GM10248 (cell line): Measurements from ENCODE around the gene CLCN1.

Experiments used
- CTCF ChIA-PET: fragments of 300-600 bp; sonication (Branson Sonifier 250); formaldehyde crosslinking; extraction: SDS; loops from one replicate; lab custom pipeline; 2021; ENCODE audit warnings: antibody characterized with exemption; lab: Yijun Ruan, JAX
- POLR2A ChIA-PET: fragments of 350-650 bp; sonication (Branson Sonifier 250); formaldehyde crosslinking; extraction: SDS; loops from one replicate; lab custom pipeline; 2020; ENCODE audit warnings: antibody characterized with exemption; lab: Yijun Ruan, JAX
- DNase-seq: peaks from one replicate; pipeline ENCODE4 v3.0.0; 2012; ENCODE audit errors: extremely low spot score
- TF ChIP-seq, protein P1 (sequence below): IDR thresholded peaks from 2 replicates; pipeline ENCODE4 v1.5.1; 2012; ENCODE audit warnings: mild to moderate bottlenecking, low read depth; ENCODE audit errors: extremely low read depth, missing control alignments, control extremely low read depth

Gene CLCN1

DNA sequence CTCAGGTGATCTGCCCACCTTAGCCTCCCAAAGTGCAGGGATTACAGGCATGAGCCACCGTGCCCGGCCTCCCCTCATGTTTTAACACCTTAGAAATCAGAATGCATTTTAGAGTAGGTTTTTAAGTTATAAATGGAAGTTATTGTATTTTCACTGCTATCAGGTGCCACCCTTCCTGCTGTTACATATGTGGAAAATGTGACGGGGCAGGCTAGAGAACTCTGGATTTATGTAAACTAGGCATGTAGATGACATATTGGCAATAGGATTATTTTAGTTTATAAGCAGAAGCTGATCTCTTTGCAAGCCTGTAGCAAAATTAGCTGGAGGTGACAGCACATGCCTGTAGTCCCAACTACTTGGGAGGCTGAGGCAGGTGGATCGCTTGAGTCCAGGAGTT is 25.6 kb upstream of the CLCN1 start:
- TF ChIP-seq, protein P1, sequence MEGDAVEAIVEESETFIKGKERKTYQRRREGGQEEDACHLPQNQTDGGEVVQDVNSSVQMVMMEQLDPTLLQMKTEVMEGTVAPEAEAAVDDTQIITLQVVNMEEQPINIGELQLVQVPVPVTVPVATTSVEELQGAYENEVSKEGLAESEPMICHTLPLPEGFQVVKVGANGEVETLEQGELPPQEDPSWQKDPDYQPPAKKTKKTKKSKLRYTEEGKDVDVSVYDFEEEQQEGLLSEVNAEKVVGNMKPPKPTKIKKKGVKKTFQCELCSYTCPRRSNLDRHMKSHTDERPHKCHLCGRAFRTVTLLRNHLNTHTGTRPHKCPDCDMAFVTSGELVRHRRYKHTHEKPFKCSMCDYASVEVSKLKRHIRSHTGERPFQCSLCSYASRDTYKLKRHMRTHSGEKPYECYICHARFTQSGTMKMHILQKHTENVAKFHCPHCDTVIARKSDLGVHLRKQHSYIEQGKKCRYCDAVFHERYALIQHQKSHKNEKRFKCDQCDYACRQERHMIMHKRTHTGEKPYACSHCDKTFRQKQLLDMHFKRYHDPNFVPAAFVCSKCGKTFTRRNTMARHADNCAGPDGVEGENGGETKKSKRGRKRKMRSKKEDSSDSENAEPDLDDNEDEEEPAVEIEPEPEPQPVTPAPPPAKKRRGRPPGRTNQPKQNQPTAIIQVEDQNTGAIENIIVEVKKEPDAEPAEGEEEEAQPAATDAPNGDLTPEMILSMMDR, result no peak
- POLR2A ChIA-PET, result no interaction called here
- no peak for DNase-seq
- CTCF ChIA-PET, result interaction anchor here (1.1 to 3.5 kb wide), 4 partner anchors 9 to 27 kb away, joined by 3 to 18 read pairs (median 4); partner anchors contain the start of gene GSTK1

DNA sequence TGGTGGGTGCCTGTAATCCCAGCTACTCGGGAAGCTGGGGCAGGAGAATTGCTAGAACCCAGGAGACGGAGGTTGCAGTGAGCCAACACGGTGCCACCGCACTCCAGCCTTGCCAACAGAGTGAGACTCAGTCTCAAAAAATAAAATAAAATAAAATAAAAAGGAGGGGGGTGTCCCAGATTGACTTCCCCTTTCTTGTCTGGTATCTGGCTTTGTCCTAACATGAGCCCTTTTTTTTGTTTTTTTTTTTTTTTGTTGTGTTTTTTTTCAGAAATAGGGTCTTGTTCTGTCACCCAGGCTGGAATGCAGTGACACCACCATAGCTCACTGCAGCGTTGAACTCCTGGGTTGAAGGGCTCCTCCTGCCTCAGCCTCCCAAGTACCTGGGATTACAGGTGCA is 23.0 kb upstream of the CLCN1 start:
- TF ChIP-seq, protein P1, result no peak
- no peak for DNase-seq
- POLR2A ChIA-PET, result interaction anchor here (0.7 kb wide), 1 partner anchor 69 kb away, joined by 5 read pairs; no protein-coding TSS in a partner anchor
- CTCF ChIA-PET, result interaction anchor here (1.2 to 3.1 kb wide), 8 partner anchors 12 to 87 kb away, joined by 3 to 16 read pairs (median 4); no protein-coding TSS in a partner anchor

DNA sequence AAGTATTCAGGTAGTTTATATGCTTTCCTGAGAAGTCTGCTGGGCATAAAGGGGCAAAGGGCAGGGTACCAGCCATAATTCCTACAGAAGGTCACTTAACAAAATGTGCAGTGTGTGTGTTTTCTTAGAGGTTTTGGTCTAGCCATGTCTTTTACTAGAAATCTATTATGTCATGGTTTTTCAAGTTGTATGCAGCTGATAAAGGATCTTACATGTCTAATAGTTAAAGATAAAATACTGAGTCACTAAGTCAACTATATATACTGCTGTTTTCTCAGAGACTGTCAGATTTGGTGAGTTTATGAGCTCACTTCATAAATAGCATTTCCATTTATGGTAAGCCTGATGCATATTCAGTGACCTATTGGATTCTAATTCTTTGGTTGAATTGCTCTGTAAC is 20.0 kb upstream of the CLCN1 start:
- POLR2A ChIA-PET, result no interaction called here
- CTCF ChIA-PET, result interaction anchor here (2.6 to 3.0 kb wide), 2 partner anchors 10 to 55 kb away, joined by 10 to 20 read pairs; no protein-coding TSS in a partner anchor
- DNase-seq, result no peak
- TF ChIP-seq, protein P1, result no peak

- DNase-seq, result no peak
- ChIA-PET POLR2A (interaction anchor here (0.7 kb wide), 1 partner anchor 9 kb away, joined by 3 read pairs; the partner anchor contains the start of gene CASP2), CTCF (interaction anchor here (1.1 to 3.0 kb wide), 4 partner anchors 8 to 56 kb away, joined by 4 to 20 read pairs (median 8); partner anchors contain the start of gene CASP2)
- TF ChIP-seq, protein P1, result no peak
Observed at GRCh38 chr7:143296686-143297085, 19.2 kb upstream of the CLCN1 start.

DNA sequence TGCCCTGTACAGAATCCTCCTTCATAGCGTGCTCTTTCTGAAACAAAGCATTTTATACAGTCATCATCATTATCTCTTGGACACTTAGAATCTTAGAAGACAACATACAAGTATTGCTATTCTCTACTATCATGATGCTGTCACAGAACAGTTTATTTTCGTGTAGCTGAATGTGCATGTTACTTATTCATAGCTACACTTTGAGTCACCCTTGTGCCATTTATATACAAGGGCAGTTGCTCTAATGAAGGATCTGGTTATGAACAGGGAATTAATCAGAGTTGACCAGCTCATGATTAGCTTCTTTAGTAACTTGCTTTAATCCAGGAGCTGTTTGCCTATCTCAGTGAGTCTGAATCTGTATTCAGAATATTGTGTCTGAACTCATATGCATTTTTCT is 16.6 kb upstream of the CLCN1 start:
- TF ChIP-seq, protein P1, result no peak
- ChIA-PET CTCF (interaction anchor here (0.7 to 4.7 kb wide), 12 partner anchors 9 to 603 kb away, joined by 3 to 33 read pairs (median 4); partner anchors contain the start of genes CASP2, CLCN1 and TCAF1), POLR2A (interaction anchor here (0.7 to 1.1 kb wide), 2 partner anchors 10 to 17 kb away, joined by 3 to 21 read pairs; partner anchors contain the start of gene CLCN1)
- no peak for DNase-seq

GRCh38 chr7:143299840-143300239 is 16.1 kb upstream of the CLCN1 start:
- DNase-seq, result no peak
- ChIA-PET POLR2A (interaction anchor here (0.7 to 1.1 kb wide), 2 partner anchors 10 to 16 kb away, joined by 3 to 21 read pairs; partner anchors contain the start of gene CLCN1), CTCF (interaction anchor here (0.7 to 4.7 kb wide), 14 partner anchors 9 to 602 kb away, joined by 3 to 33 read pairs (median 4); partner anchors contain the start of genes CASP2, CLCN1 and TCAF1)
- TF ChIP-seq, protein P1, result peak; percentile 29
